HepG2 (cell line): ENCODE measurements around the gene NEDD4L. TPM values are rescaled to one million over a fixed set of nuclear protein-coding genes. Genes with fewer than 3 reads are reported as not detected.

ENCODE experiments used
- AHDC1 ChIP-seq: sonication (generic); formaldehyde crosslinking; IDR thresholded peaks from 2 replicates; pipeline ENCODE4 v1.5.1; 2020; ENCODE audit warnings: mild to moderate bottlenecking, missing genetic modification reagents, borderline replicate concordance
- ASH2L ChIP-seq: fragments of 300-600, 200-600 bp; sonication (generic); IDR thresholded peaks from 2 replicates; pipeline ENCODE4 v1.7.0; 2017; ENCODE audit warnings: low read depth, mild to moderate bottlenecking, moderate library complexity, mixed read lengths, low read length; ENCODE audit not compliant: insufficient read length
- ESRRA ChIP-seq: sonication (generic); formaldehyde crosslinking; IDR thresholded peaks from 2 replicates; pipeline ENCODE4 v1.5.1; 2020; ENCODE audit warnings: mild to moderate bottlenecking, low read depth, missing genetic modification reagents
- IKZF1 ChIP-seq: fragments of 450-650 bp; IDR thresholded peaks from 2 replicates; pipeline ENCODE4 v1.7.1; 2016
- KLF13 ChIP-seq: sonication (generic); formaldehyde crosslinking; IDR thresholded peaks from 2 replicates; pipeline ENCODE4 v1.4.0; 2020; ENCODE audit warnings: mild to moderate bottlenecking, missing genetic modification reagents
- KMT2B ChIP-seq: IDR thresholded peaks from 2 replicates; pipeline ENCODE4 v1.6.1; 2016; ENCODE audit warnings: missing genetic modification reagents, missing compliant biosample characterization
- POLR2A ChIP-seq, 2 experiments: IDR thresholded peaks; 2 replicates each; pipeline ENCODE4 v1.6.1; 2011; ENCODE audit warnings: low read depth in 2 of 2, low read length in 2 of 2, mild to moderate bottlenecking in 1 of 2, moderate library complexity in 1 of 2; ENCODE audit not compliant: insufficient read depth in 1 of 2
- SIX4 ChIP-seq: sonication (generic); formaldehyde crosslinking; IDR thresholded peaks from 2 replicates; pipeline ENCODE4 v1.4.0; 2020; ENCODE audit warnings: missing genetic modification reagents
- STAT6 ChIP-seq: sonication (generic); formaldehyde crosslinking; IDR thresholded peaks from 2 replicates; pipeline ENCODE4 v1.4.0; 2020; ENCODE audit warnings: missing genetic modification reagents, mild to moderate bottlenecking, borderline replicate concordance
- TFE3 ChIP-seq: IDR thresholded peaks from 2 replicates; pipeline ENCODE4 v1.6.1; 2016
- TMF1 ChIP-seq: sonication (generic); formaldehyde crosslinking; IDR thresholded peaks from 2 replicates; pipeline ENCODE4 v1.8.1; 2022; ENCODE audit warnings: low read depth, missing genetic modification reagents
- UBTF ChIP-seq: sonication (generic); formaldehyde crosslinking; IDR thresholded peaks from 2 replicates; pipeline ENCODE4 v1.4.0; 2020; ENCODE audit warnings: mild to moderate bottlenecking, missing genetic modification reagents
- ZNF20 ChIP-seq: sonication (generic); formaldehyde crosslinking; IDR thresholded peaks from 2 replicates; pipeline ENCODE4 v1.4.0; 2020; ENCODE audit warnings: mild to moderate bottlenecking, moderate library complexity, missing genetic modification reagents
- ZNF205 ChIP-seq: IDR thresholded peaks from 2 replicates; pipeline ENCODE4 v1.6.1; 2018; ENCODE audit warnings: missing biosample characterization, missing genetic modification reagents
- ZNF292 ChIP-seq: sonication (generic); formaldehyde crosslinking; IDR thresholded peaks from 2 replicates; pipeline ENCODE4 v1.8.1; 2022; ENCODE audit warnings: mild to moderate bottlenecking, low read depth, missing genetic modification reagents, borderline replicate concordance
- ZNF34 ChIP-seq: sonication (generic); formaldehyde crosslinking; IDR thresholded peaks from 2 replicates; pipeline ENCODE4 v1.4.0; 2020; ENCODE audit warnings: mild to moderate bottlenecking, missing genetic modification reagents, borderline replicate concordance
- polyA plus RNA-seq, 8 experiments: library from polyadenylated mRNA; depleted of rRNA in 3 of 8; stranded (reverse) in 7 of 8; unstranded in 1 of 8; fragments of >200 nt; fragmentation: Illumina TruSeq in 4 of 8; extraction: Trizol in 4 of 8; gene quantifications; 2 replicates each; pipeline versions ENCODE4 v1.2.1 to v1.2.3, GENCODE V29; 2011 to 2016; ENCODE audit warnings: low read depth in 4 of 8, missing spikeins in 1 of 8, mixed read lengths in 1 of 8; ENCODE audit not compliant: insufficient read depth in 1 of 8
- total RNA-seq, 5 experiments: library from RNA; depleted of rRNA; stranded (reverse); fragments of >200 nt; fragmentation: Illumina TruSeq; extraction: Trizol; gene quantifications; 2 replicates each; pipeline ENCODE4 v1.2.3, GENCODE V29; 2016; ENCODE audit warnings: low read depth in 1 of 5
- TF ChIP-seq, protein P1 (sequence below): sonication (generic); formaldehyde crosslinking; IDR thresholded peaks from 2 replicates; pipeline ENCODE4 v1.8.1; 2023; ENCODE audit warnings: mild to moderate bottlenecking, missing genetic modification reagents, borderline replicate concordance

NEDD4L gene
- total and polyA plus RNA-seq, 2 of the 13 experiments (the other 11 are each of a cell fraction or from before 2014, with no cell fraction given): 168 to 390 TPM

DNA sequence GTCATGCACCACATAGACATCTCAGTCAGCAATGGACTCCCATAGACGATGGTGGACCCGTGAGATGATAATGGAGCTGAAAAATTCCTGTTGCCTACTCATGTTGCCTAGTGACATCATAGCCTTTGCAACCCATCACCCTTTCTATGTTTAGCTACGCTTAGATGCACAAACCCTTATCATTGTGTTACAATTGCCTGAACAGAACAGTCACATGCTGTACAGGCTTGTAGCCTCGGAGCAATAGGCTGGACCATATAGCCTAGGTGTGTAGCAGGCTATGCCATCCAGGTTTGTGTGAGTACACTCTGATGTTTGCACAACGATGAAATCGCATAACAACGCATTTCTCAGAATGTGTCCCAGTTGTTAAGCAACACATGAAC lies 363.2 kb downstream of the NEDD4L start (continued):
- no peak for TF ChIP-seq ESRRA (CRISPR knock-in tag)
- TF ChIP-seq KMT2B (CRISPR knock-in tag): peak; percentile 43; the same call in 1 of the 2 replicates
- TF ChIP-seq STAT6 (CRISPR knock-in tag): no peak; the same call in none of the 2 replicates
- TF ChIP-seq AHDC1: 0 out of 2 replicates have a peak, but pooled peaks have one; percentile 10
- TF ChIP-seq ASH2L: no peak
- no peak for TF ChIP-seq ZNF292 (CRISPR knock-in tag)
- no peak for TF ChIP-seq KLF13
- no peak for TF ChIP-seq ZNF20 (CRISPR knock-in tag)
- TF ChIP-seq, protein P1, sequence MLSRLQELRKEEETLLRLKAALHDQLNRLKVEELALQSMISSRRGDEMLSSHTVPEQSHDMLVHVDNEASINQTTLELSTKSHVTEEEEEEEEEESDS (CRISPR knock-in tag): no peak
- TF ChIP-seq SIX4: no peak; the same call in 1 of the 2 replicates
- TF ChIP-seq ZNF34 (CRISPR knock-in tag): no peak
- peak; percentile 41; the same call in 1 of the 2 replicates for TF ChIP-seq TFE3 (CRISPR knock-in tag)
- peak; percentile 0; the same call in 1 of the 2 replicates for TF ChIP-seq ZNF205 (CRISPR knock-in tag)
- peak; percentile 17; the same call in 1 of the 2 replicates for TF ChIP-seq UBTF (CRISPR knock-in tag)
- TF ChIP-seq IKZF1: no peak
- peak in 1 of 2 experiments; percentile 54; a peak in 2 of 4 replicates for TF ChIP-seq POLR2A (IDR thresholded peaks at IDR 0.05; ENCODE audit: insufficient read depth in 1 of 2, low read depth in 2 of 2, low read length in 2 of 2)
- no peak for TF ChIP-seq TMF1
